GM23338 (cell line): ENCODE results near the gene PLSCR4. TPM values are rescaled to one million over a fixed set of nuclear protein-coding genes. Genes with fewer than 3 reads are reported as not detected.

Source experiments
- ATAC-seq: fragments of 200-7000 bp; cut with Tn5 transposase; 3 replicates; pipeline ENCODE4 v1.9.1; 2020
- DNase-seq: peaks from one replicate; pipeline ENCODE4 v3.0.0-alpha.2; 2015; ENCODE audit warnings: low spot score
- H2AFZ ChIP-seq: fragments of 200-600 bp; sonication (generic); 2 replicates; pipeline ENCODE4 v1.8.0; 2016; ENCODE audit warnings: antibody characterized with exemption, mild to moderate bottlenecking, moderate library complexity
- H3F3A ChIP-seq: fragments of 200-600 bp; sonication (generic); replicated peaks from 2 replicates; pipeline ENCODE4 v1.8.0; 2017; ENCODE audit warnings: antibody characterized with exemption, mixed run types, low read depth
- H3K27ac ChIP-seq: fragments of 200-600 bp; sonication (generic); 2 replicates; pipeline ENCODE4 v1.6.1; 2016; ENCODE audit warnings: low read depth
- H3K27me3 ChIP-seq: fragments of 200-600 bp; sonication (generic); 2 replicates; pipeline ENCODE4 v1.8.0; 2016; ENCODE audit warnings: mild to moderate bottlenecking, mixed run types, moderate library complexity; ENCODE audit not compliant: insufficient read depth
- H3K36me3 ChIP-seq: fragments of 200-600 bp; sonication (generic); 2 replicates; pipeline ENCODE4 v1.8.0; 2016; ENCODE audit warnings: mild to moderate bottlenecking; ENCODE audit not compliant: insufficient read depth
- H3K4me1 ChIP-seq: fragments of 200-600 bp; sonication (generic); 2 replicates; pipeline ENCODE4 v1.8.0; 2016; ENCODE audit warnings: mild to moderate bottlenecking, moderate library complexity; ENCODE audit not compliant: insufficient read depth
- H3K4me2 ChIP-seq: fragments of 200-600 bp; sonication (generic); 2 replicates; pipeline ENCODE4 v1.7.1; 2017; ENCODE audit warnings: mixed run types
- H3K4me3 ChIP-seq: fragments of 200-600 bp; sonication (generic); 2 replicates; pipeline ENCODE4 v1.6.1; 2016; ENCODE audit warnings: mixed run types
- H3K79me2 ChIP-seq: fragments of 200-600 bp; sonication (generic); replicated peaks from 2 replicates; pipeline ENCODE4 v1.8.0; 2017; ENCODE audit warnings: mild to moderate bottlenecking; ENCODE audit not compliant: insufficient read depth
- H3K9me2 ChIP-seq: fragments of 200-600 bp; sonication (generic); 2 replicates; pipeline ENCODE4 v1.8.0; 2017; ENCODE audit not compliant: insufficient read depth
- H4K20me1 ChIP-seq: fragments of 200-600 bp; sonication (generic); replicated peaks from 2 replicates; pipeline ENCODE4 v1.8.0; 2017; ENCODE audit warnings: mild to moderate bottlenecking; ENCODE audit not compliant: insufficient read depth
- H3K27ac Mint-ChIP-seq: 2 replicates; pipeline ENCODE4 v1.8.0; 2020; ENCODE audit warnings: inconsistent platforms, mild to moderate bottlenecking, moderate library complexity, mixed read lengths
- H3K27me3 Mint-ChIP-seq: 3 replicates; pipeline ENCODE4 v1.8.0; 2022; ENCODE audit warnings: low read depth, mild to moderate bottlenecking, moderate library complexity, mixed read lengths, inconsistent platforms; ENCODE audit not compliant: insufficient read depth, poor library complexity
- H3K36me3 Mint-ChIP-seq: 3 replicates; pipeline ENCODE4 v1.8.0; 2021; ENCODE audit warnings: low read depth, mild to moderate bottlenecking, inconsistent platforms, moderate library complexity, mixed read lengths
- H3K4me1 Mint-ChIP-seq: 3 replicates; pipeline ENCODE4 v1.8.0; 2020; ENCODE audit warnings: mild to moderate bottlenecking, inconsistent platforms, mixed read lengths
- H3K4me3 Mint-ChIP-seq: 3 replicates; pipeline ENCODE4 v1.8.0; 2021; ENCODE audit warnings: moderate library complexity, mild to moderate bottlenecking, inconsistent platforms, mixed read lengths
- H3K9me3 Mint-ChIP-seq: 3 replicates; pipeline ENCODE4 v1.8.0; 2020; ENCODE audit warnings: moderate library complexity, mild to moderate bottlenecking, inconsistent platforms, mixed read lengths
- CREB1 ChIP-seq: fragments of 250-450 bp; sonication (Bioruptor Pico); IDR thresholded peaks from 2 replicates; pipeline ENCODE4 v1.5.0; 2020; ENCODE audit warnings: low read depth, mild to moderate bottlenecking, moderate library complexity
- CTCF ChIP-seq, 2 experiments: fragments of 200-600 bp in 1 of 2; sonication (generic) in 1 of 2; conservative IDR thresholded peaks; 2 replicates each; pipeline versions ENCODE4 v1.5.1 to v1.6.1; 2016 to 2017; ENCODE audit warnings: antibody characterized with exemption in 2 of 2, low read depth in 2 of 2, mild to moderate bottlenecking in 2 of 2, moderate library complexity in 1 of 2
- ETS1 ChIP-seq: IDR thresholded peaks from 2 replicates; pipeline ENCODE4 v1.6.1; 2016; ENCODE audit warnings: antibody characterized with exemption
- EZH2 ChIP-seq: fragments of 200-600 bp; sonication (generic); IDR thresholded peaks from one replicate; pipeline ENCODE4 v1.8.0; 2017; ENCODE audit warnings: antibody characterized with exemption, mild to moderate bottlenecking, low read depth; ENCODE audit not compliant: unreplicated experiment
- EZH2phosphoT487 ChIP-seq: fragments of 200-600 bp; sonication (generic); IDR thresholded peaks from one replicate; pipeline ENCODE4 v1.8.1; 2018; ENCODE audit warnings: antibody characterized with exemption; ENCODE audit not compliant: unreplicated experiment
- JUNB ChIP-seq: IDR thresholded peaks from one replicate; pipeline ENCODE4 v1.6.1; 2016; ENCODE audit warnings: antibody characterized with exemption; ENCODE audit not compliant: unreplicated experiment
- NANOG ChIP-seq: IDR thresholded peaks from 2 replicates; pipeline ENCODE4 v1.6.1; 2016; ENCODE audit warnings: antibody characterized with exemption, borderline replicate concordance
- POLR2AphosphoS5 ChIP-seq: IDR thresholded peaks from 2 replicates; pipeline ENCODE4 v1.6.1; 2016; ENCODE audit warnings: antibody characterized with exemption, low read depth
- REST ChIP-seq: IDR thresholded peaks from one replicate; pipeline ENCODE4 v1.6.1; 2018; ENCODE audit warnings: antibody characterized with exemption; ENCODE audit not compliant: unreplicated experiment
- STAT1 ChIP-seq: IDR thresholded peaks from one replicate; pipeline ENCODE4 v1.6.1; 2016; ENCODE audit warnings: antibody characterized with exemption; ENCODE audit not compliant: unreplicated experiment
- ZNF114 ChIP-seq: fragments of 250-450 bp; sonication (Bioruptor Pico); IDR thresholded peaks from 2 replicates; pipeline ENCODE4 v1.5.0; 2020; ENCODE audit warnings: mild to moderate bottlenecking, moderate library complexity
- ZNF331 ChIP-seq: fragments of 250-450 bp; sonication (Bioruptor Pico); IDR thresholded peaks from 2 replicates; pipeline ENCODE4 v1.5.0; 2020; ENCODE audit warnings: low read depth, mild to moderate bottlenecking, moderate library complexity
- ZNF462 ChIP-seq: fragments of 250-450 bp; sonication (Bioruptor Pico); IDR thresholded peaks from 2 replicates; pipeline ENCODE4 v1.5.0; 2020; ENCODE audit warnings: mild to moderate bottlenecking, moderate library complexity
- polyA plus RNA-seq: library from polyadenylated mRNA; unstranded; fragments of >200 nt; fragmentation: Nextera tagmentation; extraction: Ambion mirVana; gene quantifications from 2 replicates; pipeline ENCODE4 v1.2.1, GENCODE V29; 2016
- total RNA-seq: library from RNA; depleted of rRNA; stranded (reverse); fragments of >200 nt; shearing (Covaris generic); gene quantifications from 2 replicates; pipeline ENCODE4 v1.2.3, GENCODE V29; 2014

Gene PLSCR4
- total and polyA plus RNA-seq, 2 experiments from 2014 or later: 1.4 to 5.2 TPM

GRCh38 chr3:146249921-146250320 lies 984 bp downstream of the PLSCR4 start (continued):
- TF ChIP-seq CREB1 (CRISPR knock-in tag) (no peak), JUNB (no peak), NANOG (no peak), ZNF114 (CRISPR knock-in tag) (no peak)

GRCh38 chr3:146247911-146248310 lies 3.0 kb downstream of the PLSCR4 start:
- H3F3A ChIP-seq: no peaks in the 10 kb centered on the region
- no peaks in the 10 kb centered on the region for H4K20me1 ChIP-seq
- ATAC-seq: no peak
- peaks cover 17% of the 10 kb centered on the region for H3K9me3 Mint-ChIP-seq
- H3K4me1 Mint-ChIP-seq: no peaks in the 10 kb centered on the region; the same call in 2 of the 3 replicates
- H3K36me3 Mint-ChIP-seq: peaks cover 14% of the 10 kb centered on the region
- no peaks in the 10 kb centered on the region for H3K27me3 Mint-ChIP-seq
- H3K27me3 ChIP-seq: peaks cover 9% of the 10 kb centered on the region; the same call in 1 of the 2 replicates
- DNase-seq: no peak
- H2AFZ ChIP-seq: no peak overlapping the region
- no peaks in the 10 kb centered on the region for H3K79me2 ChIP-seq
- TF ChIP-seq CTCF (conservative IDR thresholded peaks at IDR 0.05; ENCODE audit: low read depth in 2 of 2) (no peak), ZNF462 (CRISPR knock-in tag) (no peak), POLR2AphosphoS5 (no peak), REST (no peak), EZH2 (no peak), NANOG (no peak), JUNB (no peak), EZH2phosphoT487 (no peak), ETS1 (no peak), CREB1 (CRISPR knock-in tag) (no peak), ZNF114 (CRISPR knock-in tag) (no peak), ZNF331 (CRISPR knock-in tag) (no peak), STAT1 (no peak)
- 0 out of 2 replicates have a peak, but pooled peaks cover 4% of the 10 kb centered on the region for H3K4me1 ChIP-seq
- no peak overlapping the region for H3K27ac Mint-ChIP-seq
- no peak overlapping the region for H3K4me2 ChIP-seq
- no peaks in the 10 kb centered on the region for H3K9me2 ChIP-seq
- H3K36me3 ChIP-seq: peaks cover 9% of the 10 kb centered on the region; the same call in 1 of the 2 replicates
- H3K4me3 ChIP-seq: no peak overlapping the region
- no peak overlapping the region for H3K4me3 Mint-ChIP-seq
- H3K27ac ChIP-seq: no peak overlapping the region
